ENCODE data around the gene PCDH9.

- TF ChIP-seq, protein P1, sequence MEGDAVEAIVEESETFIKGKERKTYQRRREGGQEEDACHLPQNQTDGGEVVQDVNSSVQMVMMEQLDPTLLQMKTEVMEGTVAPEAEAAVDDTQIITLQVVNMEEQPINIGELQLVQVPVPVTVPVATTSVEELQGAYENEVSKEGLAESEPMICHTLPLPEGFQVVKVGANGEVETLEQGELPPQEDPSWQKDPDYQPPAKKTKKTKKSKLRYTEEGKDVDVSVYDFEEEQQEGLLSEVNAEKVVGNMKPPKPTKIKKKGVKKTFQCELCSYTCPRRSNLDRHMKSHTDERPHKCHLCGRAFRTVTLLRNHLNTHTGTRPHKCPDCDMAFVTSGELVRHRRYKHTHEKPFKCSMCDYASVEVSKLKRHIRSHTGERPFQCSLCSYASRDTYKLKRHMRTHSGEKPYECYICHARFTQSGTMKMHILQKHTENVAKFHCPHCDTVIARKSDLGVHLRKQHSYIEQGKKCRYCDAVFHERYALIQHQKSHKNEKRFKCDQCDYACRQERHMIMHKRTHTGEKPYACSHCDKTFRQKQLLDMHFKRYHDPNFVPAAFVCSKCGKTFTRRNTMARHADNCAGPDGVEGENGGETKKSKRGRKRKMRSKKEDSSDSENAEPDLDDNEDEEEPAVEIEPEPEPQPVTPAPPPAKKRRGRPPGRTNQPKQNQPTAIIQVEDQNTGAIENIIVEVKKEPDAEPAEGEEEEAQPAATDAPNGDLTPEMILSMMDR (IDR thresholded peaks at IDR 0.05): peak in 2 of 4 donors; percentile 10 to 19
- TF ChIP-seq POLR2A (IDR thresholded peaks at IDR 0.05): no peak
Observed at GRCh38 chr13:66543780-66544179, 686.4 kb downstream of the PCDH9 start.

Measured in right lobe of liver (tissue), 4 donors.